ENCODE results near the gene KCNT1. TPM values are rescaled to one million over a fixed set of nuclear protein-coding genes. Genes with fewer than 3 reads are reported as not detected.
A peak's percentile ranks its signal among the peaks of the same experiment; 100 is the strongest.

The KCNT1 gene
- total RNA-seq, 1 donor from 2014 or later = not detected

GRCh38 chr9:135785013-135785575, 83.1 kb downstream of the KCNT1 start:
- ATAC-seq = no peak

- no peak for ATAC-seq
Measured at GRCh38 chr9:135786146-135786690, 84.2 kb downstream of the KCNT1 start.

GRCh38 chr9:135787317-135787716, 85.3 kb downstream of the KCNT1 start:
- ATAC-seq = no peak

GRCh38 chr9:135787776-135788575, 86.0 kb downstream of the KCNT1 start:
- no peak for ATAC-seq

GRCh38 chr9:135788576-135789300, 86.8 kb downstream of the KCNT1 start:
- ATAC-seq = no peak

- ATAC-seq = no peak
Measured at GRCh38 chr9:135789838-135790291, 87.9 kb downstream of the KCNT1 start.

- ATAC-seq = no peak
Measured at GRCh38 chr9:135790356-135790755, 88.4 kb downstream of the KCNT1 start.

- ATAC-seq = no peak
Measured at GRCh38 chr9:135790850-135791249, 88.9 kb downstream of the KCNT1 start.

- ATAC-seq = no peak
Measured at GRCh38 chr9:135791431-135792267, 89.7 kb downstream of the KCNT1 start.

GRCh38 chr9:135792268-135793128, 90.5 kb downstream of the KCNT1 start:
- no peak for ATAC-seq

- ATAC-seq = no peak
Measured at GRCh38 chr9:135793221-135794056, 91.5 kb downstream of the KCNT1 start.

GRCh38 chr9:135794057-135794335, 92.0 kb downstream of the KCNT1 start:
- no peak for ATAC-seq

- no peak for ATAC-seq
Measured at GRCh38 chr9:135794361-135794885, 92.4 kb downstream of the KCNT1 start.

GRCh38 chr9:135795391-135795790, 93.4 kb downstream of the KCNT1 start:
- ATAC-seq = no peak

- no peak for ATAC-seq
Measured at GRCh38 chr9:135796784-135797485, 95.0 kb downstream of the KCNT1 start.

- peak; percentile 56 for ATAC-seq
Measured at GRCh38 chr9:135797507-135798262, 95.7 kb downstream of the KCNT1 start.

- no peak for ATAC-seq
Measured at GRCh38 chr9:135798263-135798585, 96.2 kb downstream of the KCNT1 start.

- no peak for ATAC-seq
Measured at GRCh38 chr9:135799261-135799660, 97.3 kb downstream of the KCNT1 start.

GRCh38 chr9:135801070-135801469, 99.1 kb downstream of the KCNT1 start:
- ATAC-seq = no peak
